H9 (cell line): ENCODE results near the gene UPF3A. TPM values are rescaled to one million over a fixed set of nuclear protein-coding genes. Genes with fewer than 3 reads are reported as not detected.

ENCODE experiments used
- DNase-seq: peaks from one replicate; pipeline ENCODE4 v3.0.0-alpha.2; 2017
- H2AFZ ChIP-seq: one replicate; pipeline ENCODE4 v1.6.1; 2013; ENCODE audit warnings: mild to moderate bottlenecking, low read length, control low read depth, moderate library complexity
- H2AK5ac ChIP-seq: 2 replicates; pipeline ENCODE4 v1.6.1; 2013; ENCODE audit warnings: low read length, control low read depth, mixed read lengths; ENCODE audit not compliant: insufficient read length
- H2BK120ac ChIP-seq: one replicate; pipeline ENCODE4 v1.6.1; 2013; ENCODE audit warnings: low read depth, mild to moderate bottlenecking, low read length, control low read depth, inconsistent platforms; ENCODE audit not compliant: poor library complexity, severe bottlenecking
- H2BK12ac ChIP-seq: 2 replicates; pipeline ENCODE4 v1.6.1; 2013; ENCODE audit warnings: low read length, control low read depth, mixed read lengths, low read depth; ENCODE audit not compliant: insufficient read length
- H2BK15ac ChIP-seq: 2 replicates; pipeline ENCODE4 v1.6.1; 2013; ENCODE audit warnings: low read depth, low read length, control low read depth
- H2BK20ac ChIP-seq: one replicate; pipeline ENCODE4 v1.6.1; 2013; ENCODE audit warnings: low read depth, mild to moderate bottlenecking, low read length, control low read depth, inconsistent platforms; ENCODE audit not compliant: poor library complexity, severe bottlenecking
- H2BK5ac ChIP-seq: 2 replicates; pipeline ENCODE4 v1.6.1; 2013; ENCODE audit warnings: low read length, control low read depth, mixed read lengths; ENCODE audit not compliant: insufficient read length
- H3K14ac ChIP-seq: 2 replicates; pipeline ENCODE4 v1.6.1; 2013; ENCODE audit warnings: low read length, control low read depth; ENCODE audit not compliant: insufficient read depth
- H3K18ac ChIP-seq: 2 replicates; pipeline ENCODE4 v1.6.1; 2013; ENCODE audit warnings: low read depth, mild to moderate bottlenecking, mixed read lengths, low read length, control low read depth; ENCODE audit not compliant: insufficient read length
- H3K23ac ChIP-seq: 2 replicates; pipeline ENCODE4 v1.6.1; 2013; ENCODE audit warnings: low read length, control low read depth, mixed read lengths, low read depth; ENCODE audit not compliant: insufficient read length
- H3K23me2 ChIP-seq: 2 replicates; pipeline ENCODE4 v1.6.1; 2013; ENCODE audit warnings: low read depth, mild to moderate bottlenecking, mixed read lengths, low read length, control low read depth; ENCODE audit not compliant: insufficient read length, poor library complexity, severe bottlenecking
- H3K27ac ChIP-seq: 2 replicates; pipeline ENCODE4 v1.5.1; 2013; ENCODE audit warnings: low read length, control low read depth, mixed read lengths, low read depth; ENCODE audit not compliant: insufficient read length
- H3K27me3 ChIP-seq: 2 replicates; pipeline ENCODE4 v1.6.1; 2013; ENCODE audit warnings: low read length, control low read depth, inconsistent platforms; ENCODE audit not compliant: insufficient read depth
- H3K4ac ChIP-seq: 2 replicates; pipeline ENCODE4 v1.6.1; 2013; ENCODE audit warnings: low read depth, mild to moderate bottlenecking, control low read depth, inconsistent platforms, low read length, moderate library complexity
- H3K4me1 ChIP-seq: 2 replicates; pipeline ENCODE4 v1.6.1; 2013; ENCODE audit warnings: low read length, control low read depth, inconsistent platforms; ENCODE audit not compliant: insufficient read depth
- H3K4me2 ChIP-seq: 2 replicates; pipeline ENCODE4 v1.6.1; 2013; ENCODE audit warnings: low read length, control low read depth, mixed read lengths; ENCODE audit not compliant: insufficient read length, insufficient read depth
- H3K56ac ChIP-seq: 2 replicates; pipeline ENCODE4 v1.6.1; 2013; ENCODE audit warnings: low read depth, mild to moderate bottlenecking, mixed read lengths, low read length, control low read depth; ENCODE audit not compliant: insufficient read length
- H3K79me1 ChIP-seq: 2 replicates; pipeline ENCODE4 v1.6.1; 2013; ENCODE audit warnings: low read depth, mild to moderate bottlenecking, moderate library complexity, low read length, control low read depth, inconsistent platforms; ENCODE audit not compliant: insufficient read depth, poor library complexity, severe bottlenecking
- H3K79me2 ChIP-seq: 2 replicates; pipeline ENCODE4 v1.6.1; 2013; ENCODE audit warnings: low read length, control low read depth, inconsistent platforms; ENCODE audit not compliant: insufficient read depth
- H3K9ac ChIP-seq: 2 replicates; pipeline ENCODE4 v1.6.1; 2013; ENCODE audit warnings: low read length, control low read depth, mixed read lengths; ENCODE audit not compliant: insufficient read length; ENCODE audit errors: extremely low read depth
- H3K9me3 ChIP-seq: one replicate; pipeline ENCODE4 v1.6.1; 2013; ENCODE audit warnings: low read depth, low read length, inconsistent platforms; ENCODE audit not compliant: control insufficient read depth
- H3T11ph ChIP-seq: one replicate; pipeline ENCODE4 v1.6.1; 2013; ENCODE audit warnings: mild to moderate bottlenecking, low read length, control low read depth, inconsistent platforms
- H4K20me1 ChIP-seq: one replicate; pipeline ENCODE4 v1.6.1; 2013; ENCODE audit not compliant: control insufficient read depth, insufficient read length, insufficient read depth
- H4K5ac ChIP-seq: 2 replicates; pipeline ENCODE4 v1.6.1; 2013; ENCODE audit warnings: low read depth, mild to moderate bottlenecking, mixed read lengths, low read length, control low read depth; ENCODE audit not compliant: insufficient read length
- H4K8ac ChIP-seq: replicated peaks from 2 replicates; pipeline ENCODE4 v1.6.1; 2013; ENCODE audit warnings: low read length, control low read depth, mixed read lengths, low read depth; ENCODE audit not compliant: insufficient read length
- H4K91ac ChIP-seq: 2 replicates; pipeline ENCODE4 v1.6.1; 2013; ENCODE audit warnings: low read depth, mild to moderate bottlenecking, moderate library complexity, mixed read lengths, low read length, control low read depth; ENCODE audit not compliant: insufficient read length
- H3K27ac Mint-ChIP-seq, 3 experiments: 2 replicates in 2 of 3; 3 replicates in 1 of 3; pipeline ENCODE4 v1.8.0; 2020 to 2021; ENCODE audit warnings: mixed read lengths in 3 of 3, mild to moderate bottlenecking in 1 of 3, moderate library complexity in 1 of 3
- H3K27me3 Mint-ChIP-seq: 2 replicates; pipeline ENCODE4 v1.8.0; 2021; ENCODE audit warnings: low read depth, mild to moderate bottlenecking, moderate library complexity, mixed read lengths
- H3K36me3 Mint-ChIP-seq, 3 experiments: 2 replicates in 2 of 3; 3 replicates in 1 of 3; pipeline ENCODE4 v1.8.0; 2020 to 2021; ENCODE audit warnings: low read depth in 3 of 3, mixed read lengths in 3 of 3; ENCODE audit not compliant: insufficient read depth in 1 of 3
- H3K4me1 Mint-ChIP-seq, 2 experiments: 2 replicates each; pipeline ENCODE4 v1.8.0; 2020; ENCODE audit warnings: mixed read lengths in 2 of 2
- H3K4me3 Mint-ChIP-seq, 2 experiments: 2 replicates in 1 of 2; 3 replicates in 1 of 2; pipeline ENCODE4 v1.8.0; 2020 to 2021; ENCODE audit warnings: mild to moderate bottlenecking in 2 of 2, mixed read lengths in 2 of 2, moderate library complexity in 1 of 2
- H3K9me3 Mint-ChIP-seq, 2 experiments: 2 replicates in 1 of 2; 3 replicates in 1 of 2; pipeline ENCODE4 v1.8.0; 2020; ENCODE audit warnings: mild to moderate bottlenecking in 2 of 2, mixed read lengths in 2 of 2, moderate library complexity in 1 of 2
- WGBS: extraction: QIAGEN DNeasy Blood & Tissue Kit; methylation state at CpG from one replicate; pipeline ENCODE4 v1.1.7; 2013; ENCODE audit warnings: missing lambda C conversion rate, low lambda C conversion rate, mixed read lengths; ENCODE audit not compliant: insufficient read length; ENCODE audit errors: extremely low coverage; 5-methylcytosine and 5-hydroxymethylcytosine counted together
- total RNA-seq: library from RNA; stranded (reverse); gene quantifications from 2 replicates; pipeline ENCODE4 v1.2.1, GENCODE V29; 2021
- TF ChIP-seq, protein P1 (sequence below): fragments of 200-600 bp; sonication (generic); conservative IDR thresholded peaks from 3 replicates; pipeline ENCODE4 v1.8.0; 2021; ENCODE audit warnings: antibody characterized with exemption, mild to moderate bottlenecking

The UPF3A gene
- total RNA-seq, 1 experiment from 2014 or later, result 81.8 TPM

DNA sequence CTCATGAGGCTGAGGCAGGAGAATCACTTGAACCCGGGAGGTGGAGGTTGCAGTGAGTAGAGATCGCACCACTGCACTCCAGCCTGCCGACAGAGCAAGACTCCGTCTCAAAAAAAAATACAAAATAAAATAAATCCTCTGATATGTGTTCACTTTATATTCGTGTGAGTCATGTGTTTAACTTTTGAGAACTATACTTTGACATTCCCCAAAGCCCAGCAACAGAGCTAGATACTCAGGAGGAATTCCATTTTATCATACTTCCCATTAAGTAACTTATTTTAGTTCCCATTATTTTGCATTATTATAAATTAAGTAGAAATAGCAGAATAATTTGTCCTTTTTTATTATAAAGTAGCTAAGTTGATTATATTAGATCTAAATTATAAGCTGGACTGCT lies 29.6 kb downstream of the UPF3A start:
- Histone ChIP-seq H3T11ph (no peak overlapping the region), H4K20me1 (no peaks in the 10 kb centered on the region), H2AK5ac (no peak overlapping the region), H3K27ac (no peak overlapping the region), H3K14ac (no peak overlapping the region), H3K4me2 (no peak overlapping the region), H2BK12ac (no peak overlapping the region), H3K4ac (no peak overlapping the region), H2BK120ac (no peak overlapping the region), H3K79me1 (no peaks in the 10 kb centered on the region), H4K91ac (no peak overlapping the region), H2BK20ac (no peak overlapping the region), H3K23me2 (peaks cover 3% of the 10 kb centered on the region), H3K27me3 (no peaks in the 10 kb centered on the region), H4K8ac (no peak overlapping the region), H2BK5ac (no peak overlapping the region), H2BK15ac (no peak overlapping the region), H3K4me1 (no peaks in the 10 kb centered on the region), H3K9ac (no peak overlapping the region), H4K5ac (no peak overlapping the region), H3K18ac (no peak overlapping the region), H3K23ac (no peak overlapping the region), H2AFZ (no peak overlapping the region), H3K79me2 (peaks cover 4% of the 10 kb centered on the region; the same call in 1 of the 2 replicates), H3K9me3 (no peaks in the 10 kb centered on the region), H3K56ac (no peak overlapping the region)
- Mint-ChIP-seq H3K27ac (peak overlapping the region in 1 of 3 experiments; percentile 67; a peak in 1 of 7 replicates), H3K4me3 (no peak overlapping the region), H3K9me3 (no peaks in the 10 kb centered on the region), H3K4me1 (peaks cover 14 to 17% of the 10 kb centered on the region in 2 experiments), H3K27me3 (no peaks in the 10 kb centered on the region), H3K36me3 (peaks cover 4 to 20% (median 19%) of the 10 kb centered on the region in 3 experiments; a peak in 6 of 7 replicates)
- TF ChIP-seq, protein P1, sequence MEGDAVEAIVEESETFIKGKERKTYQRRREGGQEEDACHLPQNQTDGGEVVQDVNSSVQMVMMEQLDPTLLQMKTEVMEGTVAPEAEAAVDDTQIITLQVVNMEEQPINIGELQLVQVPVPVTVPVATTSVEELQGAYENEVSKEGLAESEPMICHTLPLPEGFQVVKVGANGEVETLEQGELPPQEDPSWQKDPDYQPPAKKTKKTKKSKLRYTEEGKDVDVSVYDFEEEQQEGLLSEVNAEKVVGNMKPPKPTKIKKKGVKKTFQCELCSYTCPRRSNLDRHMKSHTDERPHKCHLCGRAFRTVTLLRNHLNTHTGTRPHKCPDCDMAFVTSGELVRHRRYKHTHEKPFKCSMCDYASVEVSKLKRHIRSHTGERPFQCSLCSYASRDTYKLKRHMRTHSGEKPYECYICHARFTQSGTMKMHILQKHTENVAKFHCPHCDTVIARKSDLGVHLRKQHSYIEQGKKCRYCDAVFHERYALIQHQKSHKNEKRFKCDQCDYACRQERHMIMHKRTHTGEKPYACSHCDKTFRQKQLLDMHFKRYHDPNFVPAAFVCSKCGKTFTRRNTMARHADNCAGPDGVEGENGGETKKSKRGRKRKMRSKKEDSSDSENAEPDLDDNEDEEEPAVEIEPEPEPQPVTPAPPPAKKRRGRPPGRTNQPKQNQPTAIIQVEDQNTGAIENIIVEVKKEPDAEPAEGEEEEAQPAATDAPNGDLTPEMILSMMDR, result no peak
- whole genome bisulfite sequencing, result no CpG with 5 or more reads among the region's 5 CpGs
- DNase-seq, result no peak
